Skeletal muscle cell (primary cell): ENCODE results near the gene BTBD9.

Experiments
- DNase-seq: peaks from one replicate; pipeline ENCODE4 v3.0.0-alpha.2; 2010; ENCODE audit warnings: low read depth
- H3K4me3 ChIP-seq: 2 replicates; pipeline ENCODE4 v1.5.1; 2011; ENCODE audit warnings: low read depth, mild to moderate bottlenecking, control low read depth, low read length, moderate library complexity

The BTBD9 gene

GRCh38 chr6:38518511-38519304, 121.0 kb downstream of the BTBD9 start:
- DNase-seq, result no peak
- H3K4me3 ChIP-seq, result no peak overlapping the region

GRCh38 chr6:38517005-38517404, 122.7 kb downstream of the BTBD9 start:
- no peak for DNase-seq
- no peak overlapping the region for H3K4me3 ChIP-seq

GRCh38 chr6:38514399-38514798, 125.3 kb downstream of the BTBD9 start:
- DNase-seq, result no peak
- no peak overlapping the region for H3K4me3 ChIP-seq

GRCh38 chr6:38512211-38512610, 127.5 kb downstream of the BTBD9 start:
- DNase-seq, result no peak
- H3K4me3 ChIP-seq, result no peak overlapping the region

GRCh38 chr6:38510205-38510604, 129.5 kb downstream of the BTBD9 start:
- no peak overlapping the region for H3K4me3 ChIP-seq
- no peak for DNase-seq

GRCh38 chr6:38509713-38510112, 130.0 kb downstream of the BTBD9 start:
- H3K4me3 ChIP-seq, result no peak overlapping the region
- DNase-seq, result no peak

- DNase-seq, result peak; percentile 52
- H3K4me3 ChIP-seq, result no peak overlapping the region
Observed at GRCh38 chr6:38508894-38509293, 130.8 kb downstream of the BTBD9 start.

- DNase-seq, result no peak
Observed at GRCh38 chr6:38508286-38508685, 131.4 kb downstream of the BTBD9 start.

GRCh38 chr6:38507173-38507572, 132.6 kb downstream of the BTBD9 start:
- no peak for DNase-seq
- no peak overlapping the region for H3K4me3 ChIP-seq

More at GRCh38 chr6:38508286-38508685, 131.4 kb downstream of the BTBD9 start:
- no peak overlapping the region for H3K4me3 ChIP-seq

GRCh38 chr6:38505826-38506225, 133.9 kb downstream of the BTBD9 start:
- DNase-seq, result no peak
- H3K4me3 ChIP-seq, result no peak overlapping the region

- no peak for DNase-seq
- H3K4me3 ChIP-seq, result no peak overlapping the region
Observed at GRCh38 chr6:38504996-38505395, 134.7 kb downstream of the BTBD9 start.

- H3K4me3 ChIP-seq, result no peak overlapping the region
- peak; percentile 25 for DNase-seq
Observed at GRCh38 chr6:38503960-38504682, 135.6 kb downstream of the BTBD9 start.

- H3K4me3 ChIP-seq, result no peak overlapping the region
- DNase-seq, result peak; percentile 18
Observed at GRCh38 chr6:38503032-38503773, 136.5 kb downstream of the BTBD9 start.

- H3K4me3 ChIP-seq, result no peak overlapping the region
- no peak for DNase-seq
Observed at GRCh38 chr6:38502423-38502822, 137.3 kb downstream of the BTBD9 start.

GRCh38 chr6:38501931-38502330, 137.8 kb downstream of the BTBD9 start:
- DNase-seq, result no peak
- H3K4me3 ChIP-seq, result no peak overlapping the region

- no peak for DNase-seq
- no peak overlapping the region for H3K4me3 ChIP-seq
Observed at GRCh38 chr6:38499529-38500096, 140.1 kb downstream of the BTBD9 start.

GRCh38 chr6:38498805-38499445, 140.8 kb downstream of the BTBD9 start:
- H3K4me3 ChIP-seq, result no peak overlapping the region
- no peak for DNase-seq

- no peak for DNase-seq
- no peak overlapping the region for H3K4me3 ChIP-seq
Observed at GRCh38 chr6:38498085-38498484, 141.6 kb downstream of the BTBD9 start.

- no peak overlapping the region for H3K4me3 ChIP-seq
- DNase-seq, result no peak
Observed at GRCh38 chr6:38497546-38497945, 142.2 kb downstream of the BTBD9 start.
